GM21786 (cell line): ENCODE results near the gene RAB6B.

ENCODE experiments used
- ATAC-seq: cut with Tn5 transposase; IDR thresholded peaks from one replicate; pipeline ENCODE4 v1.9.1; 2021; ENCODE audit not compliant: unreplicated experiment

The RAB6B gene

DNA sequence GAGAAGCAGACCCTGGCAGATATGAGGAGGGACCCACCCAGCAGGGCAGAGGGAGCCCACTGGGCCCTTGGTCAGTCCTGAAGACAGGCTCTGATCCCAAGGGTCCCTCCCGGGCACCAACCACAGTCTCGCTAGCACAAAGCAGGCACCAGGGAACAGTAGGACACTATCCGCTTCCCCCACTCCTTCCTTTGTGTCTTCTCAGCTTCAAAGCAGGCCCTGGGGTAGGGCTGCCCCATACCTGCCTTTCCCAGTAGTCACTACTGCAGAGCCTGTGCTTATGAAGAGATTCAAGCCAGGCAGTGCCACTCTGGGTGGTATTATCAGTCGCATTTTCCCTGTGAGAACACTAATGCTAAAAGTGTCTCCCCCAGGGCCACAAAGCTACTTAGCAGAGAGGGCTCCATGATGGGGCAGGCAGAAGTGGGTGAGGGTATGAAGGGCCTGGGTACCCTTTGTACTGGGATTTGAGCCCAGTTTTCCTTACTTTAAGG lies 57.3 kb downstream of the RAB6B start:
- no peak for ATAC-seq

DNA sequence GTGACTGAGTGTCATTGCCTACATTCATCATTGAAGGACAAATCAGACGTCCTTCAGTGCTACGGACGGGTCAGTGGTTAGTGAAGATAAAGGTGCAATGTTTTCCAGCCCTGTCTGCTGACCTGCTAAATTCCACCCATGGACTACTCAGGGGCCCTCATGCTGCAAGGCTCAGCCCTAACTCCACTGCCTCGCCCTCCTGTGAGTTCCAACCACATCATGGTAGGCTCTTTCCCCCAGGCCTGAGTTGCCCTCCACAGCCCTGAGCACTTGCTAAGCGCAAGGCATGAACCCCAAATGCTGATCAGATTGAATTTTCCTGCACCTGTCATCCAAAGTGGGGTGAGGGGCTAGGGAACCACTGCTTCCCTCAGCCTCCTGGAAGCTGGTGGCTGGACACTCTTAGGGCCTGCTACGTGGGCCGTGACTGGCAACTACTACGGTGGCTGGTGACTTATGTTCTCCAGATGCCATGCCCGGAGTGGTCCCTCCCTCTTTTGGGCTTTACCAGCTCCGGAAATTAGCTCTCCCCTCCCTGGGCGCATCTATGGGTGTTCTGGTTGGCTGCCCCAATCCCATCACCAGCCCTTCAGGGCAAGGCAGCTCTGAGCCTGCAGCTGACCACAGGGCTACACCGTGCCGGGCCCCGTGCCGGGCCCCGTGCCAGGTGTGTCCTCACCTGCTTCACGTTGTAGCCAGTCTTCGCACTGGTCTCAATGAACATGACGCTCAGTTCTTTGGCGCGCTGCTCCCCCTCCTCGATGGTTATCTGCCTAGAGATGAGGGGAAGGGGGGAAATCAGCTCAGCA lies 58.0 kb downstream of the RAB6B start:
- no peak for ATAC-seq

DNA sequence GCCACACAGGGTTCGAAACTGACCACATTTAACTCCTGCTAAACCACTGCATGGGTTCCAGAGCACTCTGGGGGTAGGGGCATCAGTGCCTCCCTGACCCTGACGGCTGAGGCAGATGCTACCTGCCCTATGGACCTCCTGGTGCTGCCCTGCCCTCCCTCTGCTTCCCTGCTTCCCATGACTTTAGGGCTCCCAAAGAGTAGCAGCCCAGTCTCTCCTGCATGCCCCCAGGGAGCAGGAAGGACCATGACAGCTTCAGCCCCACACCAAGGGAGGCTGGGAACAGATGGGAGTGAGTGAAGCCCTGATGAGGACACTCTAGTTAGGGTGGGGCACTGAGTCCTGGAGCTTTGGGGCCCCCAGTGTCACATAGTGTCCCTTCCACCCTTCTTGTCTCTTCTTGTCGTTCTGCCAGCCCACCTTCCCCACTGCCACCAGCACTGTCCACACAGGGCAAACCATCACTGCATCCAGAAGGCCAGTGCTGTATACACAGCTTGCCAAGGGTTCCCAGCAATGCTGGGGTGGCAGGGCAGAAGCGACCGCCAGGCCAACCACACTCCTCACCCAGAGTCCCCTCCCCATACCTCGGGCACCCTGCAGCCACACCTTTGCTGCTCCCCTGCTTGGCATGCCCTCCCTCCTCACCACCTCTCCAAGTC lies 59.1 kb downstream of the RAB6B start:
- ATAC-seq = no peak

DNA sequence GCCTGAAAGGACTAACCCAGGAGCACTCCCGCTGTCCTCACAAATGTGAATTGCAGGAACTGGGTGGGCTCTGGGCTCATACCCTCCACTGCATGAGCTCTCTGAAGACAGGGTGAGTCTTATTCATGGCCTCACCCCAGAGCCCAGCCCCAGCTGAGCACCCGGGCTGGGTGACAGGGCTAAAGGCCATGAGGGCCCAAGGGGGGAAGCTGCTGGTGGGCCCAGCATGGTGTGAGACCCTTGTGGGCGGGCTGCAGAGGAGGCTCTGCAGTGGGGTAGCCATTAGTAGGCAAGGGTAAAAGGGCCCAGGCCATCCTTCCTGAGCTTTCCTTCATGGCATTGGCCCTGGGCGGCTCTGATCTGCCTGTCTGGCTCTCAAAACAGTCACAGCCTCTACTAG lies 59.7 kb downstream of the RAB6B start:
- ATAC-seq = no peak

DNA sequence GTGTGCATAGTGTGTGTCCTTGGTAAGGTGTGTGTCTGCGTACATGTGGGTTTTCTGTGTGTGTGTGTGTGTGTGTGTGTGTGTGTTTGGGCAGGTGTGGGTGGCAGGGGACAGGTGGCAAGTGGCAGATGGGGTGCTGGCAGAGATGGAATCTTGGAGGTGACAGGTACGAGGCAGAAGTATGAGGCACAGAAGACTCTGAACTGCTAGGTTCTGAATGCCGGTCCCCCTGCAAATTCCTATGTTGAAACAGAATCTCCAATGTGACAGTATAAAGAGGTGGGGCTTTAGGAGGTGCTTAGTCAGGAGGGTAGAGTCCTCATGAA lies 60.3 kb downstream of the RAB6B start:
- no peak for ATAC-seq

DNA sequence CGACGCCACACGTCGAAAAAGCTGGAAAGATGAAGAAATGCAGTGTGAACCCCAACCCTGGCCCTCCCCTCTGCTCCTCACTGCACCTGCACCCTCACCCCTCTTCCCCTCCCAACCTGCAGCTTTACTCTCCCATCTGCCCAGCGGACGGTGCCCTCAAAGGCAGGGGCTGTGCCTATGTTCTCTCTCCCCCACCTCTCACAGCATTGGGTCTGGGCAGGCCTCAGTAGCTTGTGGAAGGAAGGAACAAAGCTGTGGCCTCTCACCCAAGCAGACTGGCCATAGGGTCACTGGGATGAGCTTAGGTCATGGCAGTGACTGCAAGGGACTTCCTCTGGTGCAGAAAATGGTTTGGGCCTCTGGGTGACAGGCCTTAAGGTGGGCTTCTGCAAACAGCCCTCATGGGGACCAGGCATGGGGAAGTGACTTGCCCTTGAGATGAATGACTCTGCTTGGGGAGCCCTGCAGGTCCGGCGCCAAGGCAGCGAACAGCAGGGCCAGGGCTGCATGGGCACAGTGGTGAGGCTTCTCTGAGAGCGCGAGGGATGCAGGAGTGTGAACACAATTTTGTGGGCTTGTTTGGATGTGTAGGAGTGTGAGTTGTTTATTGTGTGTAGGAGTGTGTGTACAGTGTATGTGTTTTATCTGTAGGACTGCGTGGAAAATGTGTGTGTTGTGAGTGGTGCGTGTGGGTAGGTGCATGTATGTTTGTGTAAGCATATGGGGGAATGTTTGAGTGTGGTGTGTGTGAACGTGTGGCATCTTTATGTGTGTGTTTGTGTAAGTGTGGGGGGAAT lies 60.9 kb downstream of the RAB6B start:
- no peak for ATAC-seq

DNA sequence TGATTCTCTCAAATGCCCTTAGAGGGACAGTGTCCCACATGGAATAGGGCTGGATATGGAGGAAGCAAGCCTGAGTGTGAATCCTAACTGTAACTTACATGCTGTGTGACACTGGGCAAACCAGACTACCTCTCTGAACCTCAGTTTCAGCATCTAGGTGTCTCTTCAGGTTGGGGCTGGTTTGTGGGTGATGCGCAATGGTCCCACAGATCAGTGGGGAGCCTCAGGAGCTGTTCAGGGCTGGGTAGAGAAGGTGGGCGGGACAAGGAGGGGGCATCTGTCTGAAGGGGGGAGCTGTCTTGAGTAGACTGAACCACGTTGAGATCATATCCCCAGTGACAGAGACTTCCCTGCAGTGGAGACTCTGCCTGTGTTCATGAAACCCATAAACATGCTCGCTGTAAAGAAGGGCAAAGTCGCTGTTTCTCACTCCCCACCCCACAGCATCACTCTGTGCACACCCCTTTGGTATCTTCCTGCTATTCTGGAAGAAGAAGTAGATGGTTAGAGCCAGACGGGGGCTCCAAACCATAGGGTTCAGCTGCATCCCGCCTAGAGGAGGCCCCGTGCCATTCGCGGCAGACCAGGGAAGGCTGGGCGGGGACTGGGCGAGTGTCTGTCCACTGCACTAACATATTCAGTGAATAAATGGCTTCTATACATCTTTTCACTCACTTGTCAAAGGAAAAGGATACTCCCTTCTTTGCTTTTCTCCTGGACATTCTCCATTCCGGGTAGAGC lies 61.6 kb downstream of the RAB6B start:
- ATAC-seq = no peak

DNA sequence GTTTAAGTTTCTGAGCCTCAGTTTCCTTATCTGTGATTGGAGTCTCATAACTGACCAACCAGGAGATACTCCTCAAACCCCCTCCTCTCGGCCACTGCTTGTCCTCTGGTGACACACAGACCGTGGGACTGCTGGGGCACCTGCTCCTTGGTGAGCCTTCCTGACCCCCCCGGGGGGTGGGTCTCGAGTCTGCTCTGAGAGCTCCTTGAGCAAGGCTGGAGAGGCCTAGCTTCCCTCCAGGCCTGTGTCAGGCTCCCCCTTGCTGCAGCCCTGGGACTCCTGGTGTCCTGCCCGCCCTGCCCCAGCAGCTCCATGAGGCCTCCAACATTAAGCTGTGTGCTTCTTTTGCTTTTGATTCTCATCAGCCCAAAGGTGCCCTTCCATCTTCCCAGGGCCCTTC lies 62.4 kb downstream of the RAB6B start:
- no peak for ATAC-seq

DNA sequence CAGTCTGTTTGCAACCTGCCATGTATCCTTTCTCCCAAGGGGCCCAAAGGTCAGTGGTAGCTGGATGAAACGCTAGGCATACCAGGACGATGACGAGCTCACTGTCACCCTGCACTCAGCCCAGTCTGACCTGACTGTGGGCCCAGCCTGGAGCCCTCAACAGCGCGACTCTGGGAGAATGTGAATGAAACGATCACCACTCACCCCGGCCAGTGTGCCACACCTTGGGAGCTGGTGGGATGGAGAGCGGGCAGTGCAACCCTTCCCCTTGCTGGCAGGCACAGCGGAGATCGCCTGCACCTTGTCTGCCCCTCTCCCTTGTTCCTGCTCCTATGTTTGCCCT lies 62.9 kb downstream of the RAB6B start:
- no peak for ATAC-seq

DNA sequence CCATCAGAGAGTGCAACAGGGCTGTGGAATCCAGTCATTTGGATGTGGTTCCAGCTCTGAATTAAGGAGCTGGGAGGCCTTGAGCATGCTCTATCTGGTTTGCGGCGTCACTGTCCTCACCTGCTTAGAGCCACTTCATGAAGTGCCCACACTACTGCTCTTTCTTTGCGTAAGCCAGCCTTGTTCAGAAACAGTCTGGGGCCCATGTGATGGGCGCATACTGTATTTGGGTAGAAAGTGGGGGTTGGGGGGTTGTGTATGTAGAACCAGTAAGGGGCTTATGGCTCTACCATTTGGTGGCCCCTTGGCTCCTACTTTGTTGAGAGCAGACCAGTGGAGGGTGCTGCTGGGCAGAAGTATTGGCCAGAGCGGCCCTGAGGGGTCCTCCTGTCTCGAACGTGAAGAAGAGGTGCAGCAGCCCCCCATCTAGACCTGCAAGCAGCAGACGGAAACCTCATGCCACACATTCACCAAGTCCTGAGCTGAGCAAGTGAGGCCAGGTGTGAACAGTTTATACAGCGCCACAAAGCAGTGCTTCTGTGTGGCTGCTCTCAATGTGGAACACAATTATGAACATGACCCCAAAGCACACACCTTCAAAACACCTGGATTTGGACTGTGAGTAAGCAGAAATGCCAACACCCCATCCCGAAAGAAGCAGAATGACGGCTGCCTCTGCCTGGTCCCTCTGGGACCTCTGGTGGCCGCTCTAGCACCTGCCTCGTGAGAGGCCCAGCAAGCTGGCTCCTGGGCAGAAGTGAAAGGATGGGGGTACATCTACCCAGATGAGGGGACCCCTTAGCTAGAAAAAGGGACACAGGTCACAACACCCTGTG lies 63.5 kb downstream of the RAB6B start:
- no peak for ATAC-seq

DNA sequence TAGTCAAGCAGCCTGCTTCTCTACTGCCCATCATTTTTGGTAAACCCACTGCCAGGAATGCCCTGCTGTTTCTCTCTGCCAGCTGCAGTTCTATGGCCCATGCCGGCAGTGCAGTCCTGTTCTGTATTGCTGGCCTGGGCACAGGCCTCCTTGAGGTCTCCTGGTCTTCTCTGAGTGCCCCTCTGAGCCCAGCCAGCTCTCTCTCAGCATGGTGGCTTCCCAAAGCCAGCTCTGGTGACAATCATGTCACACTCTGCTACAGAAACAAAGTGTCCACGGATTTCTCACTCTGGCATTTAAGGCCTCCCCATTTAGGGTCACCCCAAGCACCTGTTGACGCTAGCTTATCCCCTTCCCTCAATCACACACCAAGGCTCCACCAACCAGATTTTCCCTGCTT lies 65.6 kb downstream of the RAB6B start:
- no peak for ATAC-seq

DNA sequence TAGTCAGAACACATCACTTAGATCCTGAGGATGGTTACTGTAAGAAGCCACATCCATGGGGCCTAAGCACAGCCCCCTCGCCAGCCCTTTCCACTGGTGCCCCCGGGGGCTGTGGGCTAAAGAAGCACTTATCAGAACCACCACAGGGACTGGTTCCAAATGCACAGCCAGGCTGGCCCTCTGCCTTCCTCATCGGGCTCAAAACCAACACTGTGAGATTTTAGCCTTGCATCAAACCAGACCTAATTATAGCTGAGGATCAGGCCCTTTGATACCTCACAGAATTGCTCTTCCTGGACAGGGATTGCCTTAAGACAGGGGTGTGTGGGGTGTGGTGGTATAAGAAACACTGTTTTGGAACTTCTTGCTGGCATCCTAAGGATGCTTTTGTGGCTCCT lies 66.4 kb downstream of the RAB6B start:
- ATAC-seq = no peak

DNA sequence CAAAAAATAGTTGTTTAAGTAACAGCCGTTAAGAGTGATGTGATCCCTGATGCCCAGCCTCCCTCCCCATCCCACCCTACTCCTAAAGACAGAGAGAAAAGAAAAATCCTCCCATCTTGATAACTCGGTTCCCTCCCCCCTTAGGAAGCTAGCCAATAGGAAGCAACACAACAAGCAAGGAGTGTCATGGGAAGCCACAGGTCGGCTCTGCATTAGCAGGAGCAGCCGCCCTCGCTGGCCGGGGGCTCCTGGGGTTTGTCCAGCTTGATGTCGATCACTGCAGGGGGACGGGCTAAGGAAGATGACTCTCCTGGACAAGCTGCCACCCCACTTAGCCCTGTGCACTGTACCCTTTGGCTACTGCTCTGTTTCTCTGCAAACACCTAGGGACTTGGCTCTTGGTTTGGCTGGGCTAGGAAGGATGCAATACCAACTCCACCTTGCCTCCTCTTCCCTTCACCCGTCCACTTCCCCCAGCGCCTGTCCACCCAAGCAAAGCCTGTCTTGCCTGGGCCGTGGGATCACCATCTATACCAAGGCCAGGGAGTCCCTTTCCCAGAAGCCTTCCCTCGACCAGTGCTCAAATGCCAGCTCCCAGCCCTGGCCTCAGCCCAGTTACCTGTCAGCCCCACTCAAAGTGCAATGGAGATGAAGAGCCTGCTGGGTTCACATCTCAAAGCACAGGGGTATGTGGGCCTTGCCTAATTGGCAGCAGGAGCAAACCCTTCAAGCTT lies 66.9 kb downstream of the RAB6B start:
- no peak for ATAC-seq

DNA sequence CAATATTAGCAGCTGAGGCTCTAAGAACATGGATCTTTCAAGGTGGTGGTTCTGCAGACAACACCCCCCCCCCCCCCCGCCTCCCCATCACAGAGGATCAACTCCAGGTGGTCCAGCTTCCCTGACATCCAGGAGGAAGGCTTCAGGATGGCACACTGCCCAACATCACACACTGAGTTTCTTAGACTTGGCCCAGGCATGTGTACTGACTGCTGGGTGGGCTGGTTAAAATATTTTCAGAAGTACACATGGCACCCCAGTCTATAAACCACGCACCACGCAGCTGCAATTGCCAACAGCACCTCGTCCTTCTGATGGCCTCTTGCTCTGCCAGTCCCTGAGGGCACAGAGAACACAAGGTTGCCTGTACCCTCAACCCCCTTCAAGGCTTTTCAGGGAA lies 68.0 kb downstream of the RAB6B start:
- ATAC-seq = no peak

DNA sequence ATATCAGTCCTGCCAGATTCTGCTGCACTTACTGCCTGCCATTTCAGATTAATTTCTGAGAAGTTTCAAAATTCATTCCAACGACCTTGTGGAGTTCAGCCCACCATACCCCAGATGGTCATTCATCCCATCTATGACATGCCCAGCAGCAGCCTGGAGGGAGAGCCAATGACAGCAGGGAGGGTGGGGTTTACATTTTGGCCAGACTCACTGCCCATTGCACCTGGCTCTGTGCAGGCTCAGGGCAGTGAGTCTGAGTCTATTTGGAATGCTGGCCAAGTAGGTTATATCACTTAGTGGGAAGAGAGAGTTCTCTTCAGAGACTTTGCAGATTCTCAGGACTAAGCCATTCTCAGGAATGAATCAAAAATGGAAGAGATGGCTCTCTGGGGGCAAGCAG lies 68.5 kb downstream of the RAB6B start:
- ATAC-seq = no peak

DNA sequence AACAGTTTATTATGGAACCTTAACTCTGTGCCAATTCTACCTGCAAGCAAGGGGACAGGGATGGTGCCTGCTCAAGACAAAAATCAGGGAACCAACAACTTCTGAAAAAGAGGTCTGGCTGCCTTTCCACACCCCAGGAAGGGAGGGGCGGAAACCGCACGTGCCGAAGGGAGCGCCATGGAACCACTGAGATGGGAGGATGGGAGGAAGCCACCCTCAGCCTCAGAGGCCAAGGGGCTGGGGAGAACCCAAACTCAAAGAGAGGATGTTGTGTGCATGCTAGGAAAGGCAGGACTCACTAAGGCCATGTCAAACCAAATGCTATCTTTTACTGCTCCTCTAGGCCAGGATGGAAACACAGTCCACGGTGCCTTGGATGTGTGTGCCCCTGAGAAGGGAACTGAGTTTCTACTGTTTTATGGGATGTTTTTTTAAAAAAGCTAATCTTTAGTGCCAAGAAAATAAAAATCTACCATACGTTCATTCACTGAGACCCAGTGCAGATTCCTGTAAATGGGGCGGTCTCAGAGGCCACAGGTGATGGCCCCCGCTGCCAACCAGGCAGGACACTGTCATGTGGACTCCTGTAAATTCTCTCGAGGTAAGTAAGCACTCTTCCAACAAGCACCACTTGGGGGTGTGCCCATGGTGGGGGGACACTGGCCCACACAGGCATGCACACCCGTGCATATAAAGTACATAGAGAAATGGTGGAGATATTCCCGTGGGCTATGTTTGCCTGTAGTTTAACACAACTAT lies 69.5 kb downstream of the RAB6B start:
- ATAC-seq = no peak

DNA sequence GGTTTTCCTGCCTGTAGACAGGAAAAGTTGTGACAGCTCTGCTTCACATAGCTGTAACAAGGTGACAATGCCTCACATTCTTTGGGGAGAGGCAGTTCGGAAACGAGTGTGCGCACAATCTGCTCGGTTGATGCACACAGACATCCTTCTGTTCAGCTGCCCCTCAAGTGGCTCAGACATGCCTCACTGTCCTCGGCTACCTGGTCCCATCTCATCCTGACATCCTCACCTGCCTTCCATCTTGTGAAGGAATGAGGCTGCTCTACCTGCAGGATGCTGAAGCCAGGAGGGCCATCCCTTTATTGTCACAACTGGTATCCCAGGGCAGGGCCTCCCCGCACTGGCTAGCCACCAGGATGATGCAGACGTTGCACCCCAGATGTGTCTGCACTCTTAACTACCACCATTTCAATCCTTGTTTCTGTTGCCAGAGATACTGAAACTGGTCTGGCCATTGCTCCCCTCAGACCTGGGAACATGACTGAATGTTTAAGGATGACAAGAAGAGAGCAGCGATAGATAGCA lies 70.7 kb downstream of the RAB6B start:
- ATAC-seq = no peak

DNA sequence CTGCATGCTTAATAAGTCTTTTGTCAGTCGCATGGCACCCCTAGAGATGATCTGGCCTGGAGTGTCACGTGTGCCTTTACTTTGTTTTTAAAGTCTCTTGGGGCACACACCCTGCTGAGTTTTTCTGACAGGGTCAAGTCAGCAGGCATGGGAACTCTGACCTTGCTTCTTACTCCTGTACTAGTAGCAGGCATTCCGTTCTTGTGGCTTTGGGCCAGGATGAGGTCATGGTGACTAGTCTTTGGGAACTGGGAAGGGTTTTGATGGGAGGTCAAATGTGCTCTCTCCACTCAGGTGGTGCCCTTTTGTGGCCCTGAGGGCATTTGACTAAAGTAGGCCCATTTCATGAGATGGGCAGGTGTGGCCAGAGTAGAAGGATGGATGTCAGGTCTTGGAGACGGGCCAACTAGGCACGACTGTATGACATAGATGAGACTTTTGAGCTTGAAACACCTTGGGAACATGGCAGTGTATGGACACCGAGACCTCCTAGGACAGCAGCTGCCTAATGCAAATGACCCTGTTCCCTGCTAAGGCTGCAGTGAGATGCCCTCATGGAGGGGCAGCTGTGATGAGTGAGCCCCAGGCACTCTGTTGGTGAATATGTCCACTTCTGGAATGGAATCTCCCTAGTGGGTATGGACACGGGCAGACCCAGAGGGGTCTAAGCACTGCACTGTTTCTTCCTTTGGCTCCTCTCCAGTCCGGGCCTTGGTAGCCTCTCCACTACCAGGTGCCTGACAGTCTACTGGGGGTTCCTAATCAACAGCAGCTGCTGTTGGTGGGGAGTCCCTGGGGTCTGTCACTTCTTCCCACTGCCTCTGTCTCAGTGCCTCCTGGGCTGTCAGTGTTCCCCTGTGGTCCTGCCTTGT lies 73.7 kb downstream of the RAB6B start:
- ATAC-seq = no peak
